Tibial artery (tissue), 4 donors: ENCODE measurements around the gene DLG2.

Experiments
- DNase-seq, 2 donors: peaks; one replicate each; pipeline ENCODE4 v3.0.0-alpha.2; 2019
- H3K27ac ChIP-seq, 2 donors: fragments of 200-600 bp; sonication (generic) in 1 of 2; 1 replicate in 1 of 2; 2 replicates in 1 of 2; pipeline ENCODE4 v1.5.1; 2018 to 2019; ENCODE audit warnings: mild to moderate bottlenecking in 1 of 2
- H3K27me3 ChIP-seq, 2 donors: fragments of 200-600 bp; sonication (generic) in 1 of 2; one replicate each; pipeline versions ENCODE4 v1.5.1 to v1.6.0; 2016 to 2019
- H3K36me3 ChIP-seq, 3 donors: fragments of 200-600 bp; sonication (generic) in 2 of 3; one replicate each; pipeline ENCODE4 v1.5.1; 2016 to 2019; ENCODE audit warnings: mild to moderate bottlenecking in 2 of 3
- H3K4me1 ChIP-seq, 4 donors: fragments of 200-600 bp; sonication (generic) in 2 of 4; 1 replicate in 3 of 4; 2 replicates in 1 of 4; pipeline ENCODE4 v1.5.1; 2016 to 2019
- H3K4me3 ChIP-seq, 2 donors: fragments of 200-600 bp; sonication (generic) in 1 of 2; 1 replicate in 1 of 2; 2 replicates in 1 of 2; pipeline ENCODE4 v1.5.1; 2018 to 2019; ENCODE audit warnings: mild to moderate bottlenecking in 2 of 2
- H3K9me3 ChIP-seq, 3 donors: fragments of 200-600 bp; sonication (generic) in 1 of 3; one replicate each; pipeline ENCODE4 v1.5.1; 2016 to 2019
- CTCF ChIP-seq, 2 experiments: fragments of 200-600 bp in 1 of 2; fragments of 450-650 bp in 1 of 2; IDR thresholded peaks; one replicate each; pipeline ENCODE4 v1.5.1; 2017 to 2019; ENCODE audit warnings: antibody characterized with exemption in 2 of 2, mild to moderate bottlenecking in 1 of 2, moderate library complexity in 1 of 2
- intact Hi-C: fragments of 100-400 bp; cut with DNase I; formaldehyde crosslinking; loops from one replicate; pipeline ENCODE4 v1.15.0; 2023; ENCODE audit warnings: low total_unique reads

DLG2 gene

GRCh38 chr11:83540112-83540675 lies 2086.9 kb downstream of the DLG2 start:
- no peak overlapping the region for H3K4me3 ChIP-seq
- no peaks in the 10 kb centered on the region for H3K4me1 ChIP-seq
- intact Hi-C loops: no loop called here
- H3K27ac ChIP-seq: no peak overlapping the region
- no peak for DNase-seq
- no peaks in the 10 kb centered on the region for H3K36me3 ChIP-seq
- TF ChIP-seq CTCF (IDR thresholded peaks at IDR 0.05): no peak
- H3K27me3 ChIP-seq: no peaks in the 10 kb centered on the region
- no peaks in the 10 kb centered on the region for H3K9me3 ChIP-seq

DNA sequence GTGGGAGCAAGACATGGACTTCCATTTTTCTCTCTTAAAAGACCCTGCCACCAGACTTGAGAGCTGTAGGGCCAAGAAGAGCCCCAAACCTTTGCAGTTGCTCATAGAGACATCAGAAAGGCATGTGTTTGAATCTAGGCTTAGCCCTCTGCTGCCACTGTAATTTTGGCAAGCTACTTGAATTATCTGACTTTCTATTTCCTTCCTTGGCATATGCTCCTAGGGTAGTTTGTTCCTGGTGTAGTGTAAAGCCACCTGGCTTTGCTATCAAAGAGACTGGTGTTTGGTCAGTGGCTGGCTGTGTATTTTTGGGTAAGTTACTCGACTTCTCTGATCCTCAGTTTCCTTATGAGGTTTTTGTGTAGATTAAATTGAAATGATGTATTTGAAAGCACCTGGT lies 2088.9 kb downstream of the DLG2 start:
- intact Hi-C loops: no loop called here
- H3K36me3 ChIP-seq: no peaks in the 10 kb centered on the region
- H3K9me3 ChIP-seq: no peaks in the 10 kb centered on the region

DNA sequence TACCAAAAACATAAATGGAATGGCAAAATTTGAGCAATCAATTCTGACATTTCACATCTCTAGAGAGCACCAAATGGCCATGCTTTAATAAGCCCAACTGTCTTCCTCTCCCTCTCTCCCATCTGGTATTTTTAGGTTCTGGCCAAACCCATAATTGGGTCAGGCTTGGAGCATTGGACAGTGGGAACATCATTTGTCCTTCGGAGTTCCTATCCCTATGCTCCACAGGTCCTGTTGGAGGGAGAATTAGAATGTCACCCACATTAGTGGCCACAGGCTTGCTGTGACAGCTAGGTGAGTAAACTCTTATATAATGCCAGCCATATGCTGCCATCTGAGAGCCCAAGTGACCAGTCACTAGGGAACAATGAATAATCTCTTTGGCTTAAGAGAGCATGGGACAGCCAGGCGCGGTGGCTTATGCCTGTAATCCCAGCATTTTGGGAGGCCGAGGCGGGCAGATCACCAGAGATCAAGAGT lies 2090.0 kb downstream of the DLG2 start:
- intact Hi-C loops: no loop called here
- no peak overlapping the region for H3K27ac ChIP-seq
- no peaks in the 10 kb centered on the region for H3K4me1 ChIP-seq
- no peak for TF ChIP-seq CTCF (IDR thresholded peaks at IDR 0.05)
- no peaks in the 10 kb centered on the region for H3K27me3 ChIP-seq
- no peaks in the 10 kb centered on the region for H3K36me3 ChIP-seq
- H3K4me3 ChIP-seq: no peak overlapping the region
- no peaks in the 10 kb centered on the region for H3K9me3 ChIP-seq
- DNase-seq: no peak

More for the DNA sequence above, 2088.9 kb downstream of the DLG2 start:
- no peak for TF ChIP-seq CTCF (IDR thresholded peaks at IDR 0.05)
- H3K27ac ChIP-seq: no peak overlapping the region
- DNase-seq: no peak
- H3K4me3 ChIP-seq: no peak overlapping the region
- no peaks in the 10 kb centered on the region for H3K4me1 ChIP-seq
- H3K27me3 ChIP-seq: no peaks in the 10 kb centered on the region

DNA sequence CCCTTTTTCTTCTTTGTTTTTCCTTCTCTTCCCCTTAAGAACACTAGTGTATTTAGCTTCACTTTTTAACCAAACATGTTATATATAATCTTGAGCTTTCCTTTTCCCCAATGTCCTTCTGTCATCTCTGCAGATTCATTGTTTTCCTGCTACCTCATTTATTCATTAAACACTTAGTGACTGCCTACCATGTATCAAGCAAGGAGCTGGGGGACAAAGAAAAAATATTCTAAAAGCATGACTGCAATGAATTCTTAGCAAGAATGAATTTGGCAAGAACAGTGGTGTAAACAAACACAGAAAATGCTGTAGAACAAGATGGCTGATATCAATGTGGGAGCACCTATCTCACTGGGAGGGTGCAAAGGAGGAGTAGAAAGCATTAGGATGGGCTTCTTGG lies 2094.0 kb downstream of the DLG2 start:
- DNase-seq: no peak
- Histone ChIP-seq H3K9me3 (no peaks in the 10 kb centered on the region), H3K27ac (no peak overlapping the region), H3K27me3 (no peaks in the 10 kb centered on the region), H3K36me3 (no peaks in the 10 kb centered on the region), H3K4me3 (no peak overlapping the region), H3K4me1 (no peaks in the 10 kb centered on the region)
- no peak for TF ChIP-seq CTCF (IDR thresholded peaks at IDR 0.05)
- intact Hi-C loops: no loop called here

GRCh38 chr11:83528877-83529276 lies 2098.3 kb downstream of the DLG2 start:
- Histone ChIP-seq H3K27me3 (no peaks in the 10 kb centered on the region), H3K4me3 (no peak overlapping the region), H3K9me3 (no peaks in the 10 kb centered on the region), H3K36me3 (no peaks in the 10 kb centered on the region), H3K4me1 (no peaks in the 10 kb centered on the region), H3K27ac (no peak overlapping the region)
- DNase-seq: no peak
- TF ChIP-seq CTCF (IDR thresholded peaks at IDR 0.05): no peak
- intact Hi-C loops: no loop called here

GRCh38 chr11:83528225-83528624 lies 2098.9 kb downstream of the DLG2 start:
- no peak for DNase-seq
- Histone ChIP-seq H3K27me3 (no peaks in the 10 kb centered on the region), H3K27ac (no peak overlapping the region), H3K4me3 (no peak overlapping the region), H3K36me3 (no peaks in the 10 kb centered on the region), H3K9me3 (no peaks in the 10 kb centered on the region), H3K4me1 (no peaks in the 10 kb centered on the region)
- TF ChIP-seq CTCF (IDR thresholded peaks at IDR 0.05): no peak
- intact Hi-C loops: no loop called here
